ENCODE data around the gene TAC4.

The TAC4 gene

GRCh38 chr17:49842846-49843245 lies 5.0 kb downstream of the TAC4 start:
- DNase-seq (ENCODE audit: low read depth): peak; percentile 15

DNA sequence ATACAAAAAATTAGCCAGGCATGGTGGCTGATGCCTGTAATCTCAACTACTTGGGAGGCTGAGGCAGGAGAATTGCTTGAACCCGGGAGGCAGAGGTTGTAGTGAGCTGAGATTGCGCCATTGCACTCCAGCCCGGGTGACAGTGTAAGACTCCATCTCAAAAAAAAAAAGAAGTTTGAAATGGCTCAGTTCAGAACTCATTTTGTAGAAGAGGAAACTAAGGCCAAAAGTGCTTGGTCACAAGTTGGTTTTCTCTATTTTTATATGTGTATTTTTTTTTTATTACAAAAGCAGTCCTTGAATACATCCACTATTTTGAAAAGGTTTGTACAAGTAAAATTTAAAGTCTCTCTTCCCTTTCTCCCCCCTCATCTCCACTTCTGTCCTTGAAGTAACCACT lies 5.5 kb downstream of the TAC4 start:
- DNase-seq (ENCODE audit: low read depth): no peak

GRCh38 chr17:49841548-49841947 lies 6.3 kb downstream of the TAC4 start:
- no peak for DNase-seq (ENCODE audit: low read depth)

DNA sequence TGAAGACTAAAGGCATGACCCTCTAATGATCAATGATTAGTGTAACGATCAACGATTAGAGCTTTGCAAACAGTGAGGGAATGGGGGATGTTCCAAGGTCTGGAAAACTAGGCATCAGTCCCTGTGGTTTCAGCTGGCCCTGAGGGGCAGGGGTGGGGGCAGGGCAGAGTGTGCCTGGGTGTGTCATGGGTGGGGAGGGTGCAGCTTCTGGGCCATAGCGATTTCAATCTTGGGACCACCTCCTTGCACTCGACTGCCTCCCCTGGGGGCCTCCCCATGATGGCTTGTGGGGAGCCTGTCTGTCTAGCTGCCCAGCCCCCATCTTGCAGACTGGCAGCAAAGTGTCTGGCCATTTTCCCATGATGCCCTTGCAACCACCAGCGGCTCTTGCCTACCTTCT lies 8.4 kb downstream of the TAC4 start:
- no peak for DNase-seq (ENCODE audit: low read depth)

- DNase-seq (ENCODE audit: low read depth): peak; percentile 78
Measured at GRCh38 chr17:49836111-49837030, 11.5 kb downstream of the TAC4 start.

DNA sequence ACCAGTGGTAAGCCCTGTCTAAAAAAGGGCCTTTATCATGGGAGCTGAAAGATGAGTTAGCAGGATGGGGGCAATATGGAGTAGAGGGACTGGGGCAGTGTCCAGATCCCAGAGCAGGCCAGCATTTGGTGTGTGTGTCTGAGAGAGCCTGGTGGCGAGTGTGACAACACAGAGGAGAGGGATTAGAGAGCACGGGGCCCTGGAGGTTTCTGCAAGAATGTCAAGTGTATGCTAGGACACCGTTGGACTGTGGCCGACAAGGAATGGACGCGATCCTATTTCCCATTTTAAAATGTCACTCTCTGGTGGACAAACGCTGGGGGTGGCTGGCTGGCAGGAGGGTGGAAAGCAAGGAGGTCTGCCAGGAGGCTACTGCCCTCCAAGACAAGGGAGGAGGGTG lies 12.4 kb downstream of the TAC4 start:
- DNase-seq (ENCODE audit: low read depth): no peak

GRCh38 chr17:49834118-49834743 lies 13.6 kb downstream of the TAC4 start:
- DNase-seq (ENCODE audit: low read depth): no peak

- DNase-seq (ENCODE audit: low read depth): no peak
Measured at GRCh38 chr17:49832840-49833599, 14.8 kb downstream of the TAC4 start.

- peak; percentile 42 for DNase-seq (ENCODE audit: low read depth)
Measured at GRCh38 chr17:49830605-49831004, 17.3 kb downstream of the TAC4 start.

DNA sequence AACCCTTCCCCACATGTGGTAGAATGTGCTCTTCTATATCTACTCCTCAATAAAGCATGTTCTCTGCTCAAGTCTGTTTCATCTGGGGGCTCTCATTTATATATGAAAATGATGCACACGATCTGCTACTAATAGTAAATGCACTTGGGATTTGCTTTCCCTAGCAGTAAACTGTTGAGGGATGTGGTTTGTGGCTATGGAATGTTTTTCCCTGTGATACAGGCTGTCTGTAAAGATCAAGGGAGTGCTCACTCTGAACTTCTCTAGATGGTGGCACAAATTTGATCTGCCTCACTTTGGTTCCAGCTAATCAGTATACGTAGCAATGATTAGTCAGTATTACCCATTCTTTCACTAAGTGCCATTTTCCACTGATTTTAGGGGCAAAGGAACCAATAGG lies 18.8 kb downstream of the TAC4 start:
- peak; percentile 36 for DNase-seq (ENCODE audit: low read depth)

GRCh38 chr17:49828325-49828724 lies 19.5 kb downstream of the TAC4 start:
- peak; percentile 82 for DNase-seq (ENCODE audit: low read depth)

GRCh38 chr17:49825645-49826044 lies 22.2 kb downstream of the TAC4 start:
- no peak for DNase-seq (ENCODE audit: low read depth)

GRCh38 chr17:49823614-49824013 lies 24.3 kb downstream of the TAC4 start:
- DNase-seq (ENCODE audit: low read depth): peak; percentile 56

DNA sequence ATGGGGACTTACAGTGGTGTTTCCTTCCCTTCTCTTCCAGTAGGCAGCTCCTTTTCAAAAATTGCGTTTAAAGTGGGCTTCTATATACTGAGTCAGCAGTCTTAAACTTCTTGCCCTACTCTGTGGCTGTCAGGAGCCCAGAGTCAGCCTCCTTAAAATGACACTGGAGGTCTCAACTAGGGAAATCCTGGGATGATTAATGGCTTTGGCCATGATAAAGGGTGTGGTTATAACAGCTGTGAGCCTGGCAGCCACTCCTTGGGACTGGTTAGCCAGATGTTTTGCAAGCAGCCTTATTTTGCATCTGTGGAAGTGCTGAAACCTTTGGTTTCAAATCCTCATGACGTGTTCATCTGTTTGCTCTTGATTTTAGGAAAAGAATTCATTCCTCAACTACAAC lies 25.0 kb downstream of the TAC4 start:
- no peak for DNase-seq (ENCODE audit: low read depth)

DNA sequence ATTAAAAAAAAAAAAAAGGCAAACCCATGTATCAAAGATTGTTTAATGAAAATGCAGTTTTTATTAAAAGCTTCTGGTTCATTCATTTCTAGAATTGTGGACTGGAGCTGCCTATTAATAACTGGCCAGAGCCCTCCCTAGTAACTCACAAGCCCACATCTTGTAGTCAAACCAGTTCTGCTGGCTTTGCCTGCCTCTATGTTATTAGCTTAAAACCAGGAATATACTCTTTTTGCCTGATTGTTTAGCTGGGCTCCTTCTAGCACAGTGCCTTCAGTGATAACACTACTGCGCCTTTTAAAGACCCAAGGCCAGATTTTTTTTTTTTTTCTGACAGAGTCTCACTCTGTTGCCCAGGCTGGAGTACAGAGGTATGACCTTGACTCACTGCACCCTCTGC lies 26.0 kb downstream of the TAC4 start:
- DNase-seq (ENCODE audit: low read depth): no peak

DNA sequence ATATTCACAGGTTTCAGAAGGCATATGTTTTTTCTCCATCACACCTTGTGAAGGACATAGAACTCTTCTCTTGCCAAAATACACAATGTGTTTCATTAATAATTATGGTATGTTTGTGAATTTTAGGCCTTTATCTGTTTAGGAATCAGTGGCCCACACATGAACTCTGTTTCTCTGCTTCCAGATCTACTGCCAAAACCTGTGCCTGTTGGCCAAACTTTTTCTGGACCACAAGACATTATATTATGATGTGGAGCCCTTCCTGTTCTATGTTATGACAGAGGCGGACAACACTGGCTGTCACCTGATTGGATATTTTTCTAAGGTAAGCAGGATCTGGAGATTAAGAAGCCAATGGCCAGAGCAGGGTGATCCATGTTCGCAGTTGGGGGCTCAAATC lies 26.4 kb downstream of the TAC4 start:
- no peak for DNase-seq (ENCODE audit: low read depth)

DNA sequence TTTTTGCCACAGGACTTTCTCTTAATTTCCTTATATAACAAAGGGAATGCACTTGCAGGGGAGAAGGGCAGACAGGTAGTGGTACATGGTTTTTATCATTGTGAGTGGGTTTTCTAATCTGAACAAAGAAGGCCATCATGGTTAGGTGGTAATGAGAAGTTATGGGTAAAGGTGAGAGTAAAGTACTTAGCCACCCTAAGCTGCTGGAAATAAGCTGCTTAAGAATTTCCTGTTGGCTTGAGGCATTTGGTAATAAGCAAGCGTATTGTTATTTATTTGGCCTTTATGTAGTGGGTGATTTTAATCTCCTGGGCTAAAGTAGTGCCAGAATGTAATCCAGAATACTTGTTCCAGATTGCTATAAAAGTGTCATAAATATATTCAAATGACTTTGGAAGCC lies 27.1 kb downstream of the TAC4 start:
- no peak for DNase-seq (ENCODE audit: low read depth)

GRCh38 chr17:49819651-49820050 lies 28.2 kb downstream of the TAC4 start:
- no peak for DNase-seq (ENCODE audit: low read depth)

DNA sequence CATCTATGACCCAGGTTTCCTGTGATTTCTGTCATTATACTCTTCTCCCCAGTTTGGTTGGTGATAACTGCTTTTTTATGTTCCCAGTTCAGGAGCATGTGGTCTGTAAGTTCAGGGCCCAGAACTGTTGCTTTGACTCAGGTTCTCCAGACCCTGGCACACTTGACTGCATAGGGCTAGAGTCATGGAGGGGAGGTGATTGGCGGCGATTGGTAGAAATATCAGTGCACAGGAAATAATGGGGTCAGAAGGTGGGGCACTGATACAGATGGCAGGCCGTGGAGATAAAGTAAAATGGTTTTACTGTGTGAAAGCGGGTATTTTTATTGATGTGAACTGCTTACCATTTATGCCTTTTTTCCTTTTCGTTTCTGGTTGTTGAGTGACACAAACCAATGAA lies 28.7 kb downstream of the TAC4 start:
- DNase-seq (ENCODE audit: low read depth): no peak

GRCh38 chr17:49817993-49818392 lies 29.9 kb downstream of the TAC4 start:
- no peak for DNase-seq (ENCODE audit: low read depth)

DNA sequence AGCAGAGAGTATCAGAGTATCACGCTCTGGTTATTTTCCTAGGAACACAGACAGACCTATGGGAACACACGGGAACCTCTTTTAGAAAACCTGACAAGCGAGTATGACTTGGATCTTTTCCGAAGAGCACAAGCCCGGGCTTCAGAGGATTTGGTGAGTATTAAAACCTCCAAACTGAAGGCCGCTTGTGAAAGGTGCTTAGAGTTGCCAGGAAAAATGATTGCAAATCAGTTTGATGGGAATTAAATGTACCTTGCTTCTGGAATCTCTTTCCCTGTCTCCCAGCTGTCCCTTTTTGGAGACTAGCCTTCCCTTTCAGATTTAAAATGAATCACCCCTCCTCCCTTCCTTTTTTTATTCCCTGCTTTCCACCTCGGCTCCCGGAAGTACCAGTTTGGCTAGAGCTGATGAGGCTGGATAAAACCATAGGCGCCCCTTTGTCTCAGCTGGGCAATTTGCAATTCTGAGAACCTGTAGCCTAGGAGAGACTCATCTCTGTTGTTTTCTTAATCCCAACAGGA lies 32.0 kb downstream of the TAC4 start:
- DNase-seq (ENCODE audit: low read depth): no peak

- no peak for DNase-seq (ENCODE audit: low read depth)
Measured at GRCh38 chr17:49814781-49815529, 32.9 kb downstream of the TAC4 start.

All from EH (cell line).